ENCODE measurements around the gene PVALB. TPM values are rescaled to one million over a fixed set of nuclear protein-coding genes. Genes with fewer than 3 reads are reported as not detected.

PVALB gene
- total RNA-seq, 3 donors from 2014 or later (not counting 1 experiment from before 2014, with no cell fraction given) = 0.99 TPM; not detected in 2

GRCh38 chr22:36758792-36759271 is 58.0 kb downstream of the PVALB start:
- H3K9me3 ChIP-seq (ENCODE audit: control insufficient read depth, insufficient read depth, low read length) = no peaks in the 10 kb centered on the region
- H3K4me1 Mint-ChIP-seq = peaks cover 5 to 7% of the 10 kb centered on the region in 2 donors
- no peaks in the 10 kb centered on the region for H3K9me3 Mint-ChIP-seq
- no peak for TF ChIP-seq CTCF (IDR thresholded peaks at IDR 0.05)
- ATAC-seq (no peak), DNase-seq (no peak)
- peaks cover 0 to 8% of the 10 kb centered on the region in 2 donors for H3K27me3 Mint-ChIP-seq (ENCODE audit: low read depth in 2 of 2)
- intact Hi-C loops (cut with micrococcal nuclease) = no loop called here
- H3K4me3 ChIP-seq (ENCODE audit: low read length) = no peak overlapping the region
- H3K27ac Mint-ChIP-seq = no peak overlapping the region
- 91% methylated on average over 15 of the region's 15 CpGs for WGBS (ENCODE audit: insufficient coverage)
- no peak overlapping the region for H3K27ac ChIP-seq (ENCODE audit: low read length)
- H3K4me3 Mint-ChIP-seq = no peak overlapping the region
- H3K4me1 ChIP-seq (ENCODE audit: control insufficient read depth, insufficient read depth, low read length) = no peaks in the 10 kb centered on the region
- no peaks in the 10 kb centered on the region for H3K36me3 Mint-ChIP-seq
- H3K36me3 ChIP-seq (ENCODE audit: control insufficient read depth, insufficient read depth, low read length) = peaks cover 2% of the 10 kb centered on the region
- peaks cover 3% of the 10 kb centered on the region for H3K27me3 ChIP-seq (ENCODE audit: control insufficient read depth, insufficient read depth, low read length)

DNA sequence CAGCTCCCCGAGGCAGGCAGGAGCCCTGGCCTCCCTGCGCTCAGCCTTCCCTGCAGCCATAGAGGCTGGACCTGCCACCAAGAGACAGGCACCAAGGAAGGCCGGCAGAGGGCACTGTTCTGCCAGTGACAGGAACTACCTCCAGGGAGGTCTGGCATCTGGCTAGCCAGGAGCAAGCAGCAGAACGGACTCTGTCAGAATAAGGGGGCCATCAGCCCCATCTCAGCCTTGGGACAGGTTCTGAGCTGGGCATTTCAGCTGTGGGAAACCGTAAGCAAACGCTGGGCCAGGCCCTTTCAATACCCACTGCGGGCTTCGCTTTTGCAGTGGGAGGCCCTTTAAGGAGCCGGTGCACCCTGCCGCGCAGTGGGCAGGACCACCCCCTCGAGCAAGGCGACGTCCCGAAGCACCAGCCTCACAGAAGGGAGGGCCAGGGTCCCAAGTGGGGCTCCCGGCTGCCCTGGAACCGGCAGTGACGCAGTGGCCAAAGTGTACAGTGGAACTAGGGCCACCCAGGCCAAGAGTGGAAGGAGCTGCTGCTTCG is 59.1 kb downstream of the PVALB start:
- Mint-ChIP-seq H3K9me3 (no peaks in the 10 kb centered on the region), H3K27ac (no peak overlapping the region), H3K4me3 (no peak overlapping the region), H3K27me3 (ENCODE audit: low read depth in 2 of 2) (peaks cover 9 to 14% of the 10 kb centered on the region in 2 donors), H3K36me3 (no peaks in the 10 kb centered on the region), H3K4me1 (peaks cover 5 to 7% of the 10 kb centered on the region in 2 donors)
- Histone ChIP-seq H3K9me3 (ENCODE audit: control insufficient read depth, insufficient read depth, low read length) (no peaks in the 10 kb centered on the region), H3K4me1 (ENCODE audit: control insufficient read depth, insufficient read depth, low read length) (no peaks in the 10 kb centered on the region), H3K27ac (ENCODE audit: low read length) (no peak overlapping the region), H3K27me3 (ENCODE audit: control insufficient read depth, insufficient read depth, low read length) (peaks cover 3% of the 10 kb centered on the region), H3K36me3 (ENCODE audit: control insufficient read depth, insufficient read depth, low read length) (peaks cover 2% of the 10 kb centered on the region), H3K4me3 (ENCODE audit: low read length) (no peak overlapping the region)
- DNase-seq = peak; percentile 67 to 80
- peak; percentile 74 for TF ChIP-seq CTCF (IDR thresholded peaks at IDR 0.05)
- WGBS (ENCODE audit: insufficient coverage) = 73% methylated on average over 18 of the region's 19 CpGs
- intact Hi-C loops (cut with micrococcal nuclease) = loop anchor here (1.0 kb wide), 1 partner anchor 221 kb away; no protein-coding TSS in a partner anchor
- ATAC-seq = peak; percentile 82 to 96 (median 91)

DNA sequence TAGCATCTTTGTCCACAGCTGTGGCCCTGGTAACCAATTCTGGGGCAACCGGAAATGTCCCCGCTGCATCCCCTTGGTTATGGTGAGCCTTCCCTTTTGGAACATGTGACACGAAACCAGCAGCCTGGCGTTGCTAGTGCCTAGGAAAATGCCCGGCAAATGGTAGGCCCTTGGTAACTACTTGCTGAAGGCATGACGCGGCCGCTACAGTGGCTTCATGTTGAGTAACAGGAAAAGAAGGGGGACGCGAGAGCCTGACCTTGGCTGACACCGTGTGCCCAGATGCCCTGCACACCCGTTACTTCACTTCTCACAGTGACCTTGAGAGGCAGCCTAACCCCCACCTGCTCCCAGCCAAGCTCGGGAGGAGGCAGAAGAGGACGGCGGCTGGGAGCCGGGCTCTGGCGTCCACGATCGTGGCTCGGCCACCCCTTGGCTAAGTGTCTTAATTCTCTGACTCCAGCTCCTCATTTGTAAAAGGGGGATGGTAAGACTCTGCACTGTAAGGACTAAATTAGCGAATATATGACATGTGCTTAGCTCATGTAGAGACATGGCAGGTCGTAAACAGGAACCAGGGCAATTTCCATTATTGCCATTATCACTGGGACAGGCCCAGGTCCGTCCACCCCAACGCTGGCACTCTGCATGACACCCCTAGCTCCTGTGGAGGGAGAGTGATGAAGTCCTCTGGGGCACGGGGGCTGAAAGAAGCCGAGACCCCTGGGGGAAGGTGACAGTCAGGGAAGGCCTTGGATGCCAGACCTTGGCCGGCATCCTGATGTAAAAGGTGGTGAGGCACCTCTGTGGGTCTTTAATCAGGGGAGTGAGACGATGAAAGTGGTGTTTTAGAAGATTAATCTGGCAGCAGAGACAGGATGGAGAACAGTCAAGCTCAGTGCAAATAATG is 59.8 kb downstream of the PVALB start:
- H3K27ac Mint-ChIP-seq = no peak overlapping the region
- intact Hi-C loops (cut with micrococcal nuclease) = loop anchor here (1.0 kb wide), 1 partner anchor 221 kb away; no protein-coding TSS in a partner anchor
- Histone ChIP-seq H3K9me3 (ENCODE audit: control insufficient read depth, insufficient read depth, low read length) (no peaks in the 10 kb centered on the region), H3K4me1 (ENCODE audit: control insufficient read depth, insufficient read depth, low read length) (no peaks in the 10 kb centered on the region), H3K27ac (ENCODE audit: low read length) (no peak overlapping the region), H3K27me3 (ENCODE audit: control insufficient read depth, insufficient read depth, low read length) (peaks cover 3% of the 10 kb centered on the region), H3K4me3 (ENCODE audit: low read length) (no peak overlapping the region), H3K36me3 (ENCODE audit: control insufficient read depth, insufficient read depth, low read length) (no peaks in the 10 kb centered on the region)
- DNase-seq = no peak
- H3K36me3 Mint-ChIP-seq = no peaks in the 10 kb centered on the region
- H3K4me1 Mint-ChIP-seq = peaks cover 5 to 7% of the 10 kb centered on the region in 2 donors
- no peaks in the 10 kb centered on the region for H3K9me3 Mint-ChIP-seq
- H3K4me3 Mint-ChIP-seq = no peak overlapping the region
- WGBS (ENCODE audit: insufficient coverage) = 64% methylated on average over 27 of the region's 28 CpGs
- no peak for TF ChIP-seq CTCF (IDR thresholded peaks at IDR 0.05)
- ATAC-seq = no peak
- H3K27me3 Mint-ChIP-seq (ENCODE audit: low read depth in 2 of 2) = peaks cover 15 to 18% of the 10 kb centered on the region in 2 donors
